Measurements from ENCODE around the gene SIRT6.

DNA sequence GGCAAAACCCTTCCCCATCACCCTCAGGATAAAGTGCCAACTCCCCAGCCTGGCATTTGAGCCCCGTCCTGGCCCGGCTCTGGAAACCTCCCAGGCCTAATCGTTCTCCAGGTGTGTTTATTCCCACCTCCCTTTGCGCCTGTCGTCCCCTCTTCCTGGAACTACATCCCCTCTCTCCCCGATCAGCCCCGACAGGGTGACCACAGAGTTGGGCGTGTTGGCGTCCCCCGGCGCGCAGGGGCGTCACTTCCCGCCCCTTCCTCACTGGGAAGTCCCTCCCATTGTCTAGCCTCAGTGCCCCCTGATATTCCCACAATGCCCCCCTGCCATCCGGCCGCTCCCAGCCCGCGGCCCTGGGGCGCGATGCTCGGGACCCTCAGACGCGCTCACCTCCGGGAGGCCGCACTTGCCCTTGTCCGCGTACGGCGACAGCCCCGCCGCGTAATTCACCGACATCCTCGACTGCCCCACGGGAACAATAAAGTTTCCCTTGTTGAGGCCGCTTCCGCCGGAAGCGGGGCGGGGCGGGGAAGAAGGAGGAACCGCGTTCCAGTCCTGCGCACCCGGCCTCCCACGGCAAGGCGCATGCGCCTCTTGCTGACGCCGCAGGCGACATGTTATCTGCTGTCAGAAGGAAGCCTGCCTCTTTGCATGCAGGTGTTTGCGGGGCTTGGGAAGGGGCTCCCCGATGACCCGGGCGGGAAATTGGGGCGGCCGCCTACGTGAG lies at the start of gene SIRT6, which contains the start of gene ANKRD24:
- TF ChIP-seq, protein P1, sequence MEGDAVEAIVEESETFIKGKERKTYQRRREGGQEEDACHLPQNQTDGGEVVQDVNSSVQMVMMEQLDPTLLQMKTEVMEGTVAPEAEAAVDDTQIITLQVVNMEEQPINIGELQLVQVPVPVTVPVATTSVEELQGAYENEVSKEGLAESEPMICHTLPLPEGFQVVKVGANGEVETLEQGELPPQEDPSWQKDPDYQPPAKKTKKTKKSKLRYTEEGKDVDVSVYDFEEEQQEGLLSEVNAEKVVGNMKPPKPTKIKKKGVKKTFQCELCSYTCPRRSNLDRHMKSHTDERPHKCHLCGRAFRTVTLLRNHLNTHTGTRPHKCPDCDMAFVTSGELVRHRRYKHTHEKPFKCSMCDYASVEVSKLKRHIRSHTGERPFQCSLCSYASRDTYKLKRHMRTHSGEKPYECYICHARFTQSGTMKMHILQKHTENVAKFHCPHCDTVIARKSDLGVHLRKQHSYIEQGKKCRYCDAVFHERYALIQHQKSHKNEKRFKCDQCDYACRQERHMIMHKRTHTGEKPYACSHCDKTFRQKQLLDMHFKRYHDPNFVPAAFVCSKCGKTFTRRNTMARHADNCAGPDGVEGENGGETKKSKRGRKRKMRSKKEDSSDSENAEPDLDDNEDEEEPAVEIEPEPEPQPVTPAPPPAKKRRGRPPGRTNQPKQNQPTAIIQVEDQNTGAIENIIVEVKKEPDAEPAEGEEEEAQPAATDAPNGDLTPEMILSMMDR (IDR thresholded peaks at IDR 0.05 in 8 of 11, conservative IDR thresholded peaks at IDR 0.05 in 3 of 11) = peak in 2 of 11 experiments; percentile 20 to 26
- TF ChIP-seq POLR2AphosphoS5 (IDR thresholded peaks at IDR 0.05) = peak; percentile 96 to 97 (median 96)

Measured in spleen (tissue), 7 donors.